ENCODE data around the gene NUDT14.

NUDT14 gene

DNA sequence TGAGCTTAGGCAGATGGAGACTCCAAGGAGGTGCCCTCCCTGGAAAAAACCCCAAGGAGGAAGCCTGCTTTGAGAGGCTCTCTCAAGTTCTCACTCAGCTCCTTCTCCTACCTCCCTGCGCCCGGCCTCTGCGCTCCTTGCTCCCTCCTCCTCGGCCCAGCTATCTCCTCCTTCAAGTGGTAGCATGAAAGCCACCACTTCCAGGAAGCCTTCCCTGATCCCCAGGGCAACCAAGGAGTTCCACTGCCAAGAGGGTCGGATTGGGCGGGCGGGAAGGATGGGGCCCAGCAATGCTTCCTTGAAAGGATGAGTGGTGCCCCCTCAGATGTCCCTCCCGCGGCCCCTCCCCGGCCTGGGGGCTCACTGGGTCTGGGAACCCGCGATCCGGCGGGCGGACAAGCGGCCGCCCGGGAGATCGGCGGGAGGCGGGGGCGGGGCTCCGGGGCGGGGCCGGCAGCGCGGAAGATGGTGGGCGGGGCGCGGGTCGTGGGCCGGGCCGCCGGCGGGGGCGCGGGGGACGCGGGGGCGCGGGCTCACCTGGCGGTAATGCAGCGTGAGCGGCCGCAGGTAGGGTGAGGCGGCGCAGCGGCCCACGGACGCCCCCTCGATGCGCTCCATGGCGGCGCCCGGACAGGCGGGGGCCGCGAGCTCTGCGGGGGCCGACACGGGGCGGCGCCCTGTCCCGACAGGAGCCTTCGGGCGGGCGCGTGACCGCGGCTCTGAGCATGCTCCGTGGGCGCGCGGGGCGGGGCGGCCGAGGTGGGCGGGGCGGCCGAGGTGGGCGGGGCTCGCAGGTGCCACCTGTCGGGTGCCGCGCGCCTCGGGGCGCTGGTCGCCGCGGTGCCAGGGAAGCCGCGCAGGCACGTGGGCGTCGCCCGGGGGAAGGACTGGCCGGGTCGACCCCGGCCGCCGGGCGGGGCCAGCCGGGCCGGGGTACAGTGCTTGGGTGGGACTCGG is at the start of gene NUDT14:
NUDT14 (minus strand) TSS at position 721 of the 957 bp plus-strand sequence; CDS start at position 618, 103 bp downstream.
- no peak within 1 kb of the TSS for H3K4me3 ChIP-seq (ENCODE audit: low read depth, low read length)
- no peak for DNase-seq (ENCODE audit: low read depth)
- TF ChIP-seq MYC (IDR thresholded peaks at IDR 0.05; ENCODE audit: low read depth, low read length) = no peak
- no peak for TF ChIP-seq POLR2A (IDR thresholded peaks at IDR 0.05; ENCODE audit: extremely low read depth, insufficient read length)
- TF ChIP-seq CTCF (IDR thresholded peaks at IDR 0.05; ENCODE audit: low read depth, low read length) = no peak
- TF ChIP-seq, protein P1, sequence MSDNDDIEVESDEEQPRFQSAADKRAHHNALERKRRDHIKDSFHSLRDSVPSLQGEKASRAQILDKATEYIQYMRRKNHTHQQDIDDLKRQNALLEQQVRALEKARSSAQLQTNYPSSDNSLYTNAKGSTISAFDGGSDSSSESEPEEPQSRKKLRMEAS (IDR thresholded peaks at IDR 0.05; ENCODE audit: low read depth, low read length) = no peak

DNA sequence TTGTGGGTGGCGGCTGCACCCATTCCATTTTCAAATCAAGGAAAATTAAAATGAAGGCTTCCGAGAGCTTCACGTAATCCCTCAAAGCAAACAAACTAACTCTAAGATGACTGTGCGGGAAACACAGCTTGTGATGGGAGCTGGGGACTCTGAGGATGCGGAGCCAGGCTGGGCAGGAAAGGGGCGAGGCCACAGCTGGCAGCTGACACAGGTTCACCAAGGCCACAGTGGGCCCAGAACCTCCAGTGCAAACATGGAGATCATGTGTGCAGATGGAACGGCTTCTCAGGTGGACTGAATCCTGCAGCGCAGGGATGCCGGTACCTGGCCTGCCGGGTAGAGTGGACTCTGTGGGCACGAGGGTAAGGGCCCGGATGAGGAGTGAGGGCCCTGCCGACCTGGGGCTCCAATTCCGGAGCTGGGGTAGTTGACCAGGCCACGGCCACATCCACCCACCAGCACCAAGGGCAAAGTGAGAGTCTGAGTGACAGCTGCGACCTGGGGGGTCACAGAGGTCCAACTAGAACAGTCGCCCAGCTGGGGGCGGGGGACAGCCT is 48.1 kb upstream of the NUDT14 start:
- no peak for DNase-seq (ENCODE audit: low read depth)
- H3K4me3 ChIP-seq (ENCODE audit: low read depth, low read length) = no peak overlapping the region
- TF ChIP-seq POLR2A (IDR thresholded peaks at IDR 0.05; ENCODE audit: extremely low read depth, insufficient read length) = no peak
- no peak for TF ChIP-seq CTCF (IDR thresholded peaks at IDR 0.05; ENCODE audit: low read depth, low read length)
- no peak for TF ChIP-seq MYC (IDR thresholded peaks at IDR 0.05; ENCODE audit: low read depth, low read length)
- TF ChIP-seq, protein P1 (IDR thresholded peaks at IDR 0.05; ENCODE audit: low read depth, low read length) = no peak

GRCh38 chr14:105228562-105228961 is 47.5 kb upstream of the NUDT14 start:
- TF ChIP-seq, protein P1 (IDR thresholded peaks at IDR 0.05; ENCODE audit: low read depth, low read length) = no peak
- TF ChIP-seq CTCF (IDR thresholded peaks at IDR 0.05; ENCODE audit: low read depth, low read length) (no peak), POLR2A (IDR thresholded peaks at IDR 0.05; ENCODE audit: extremely low read depth, insufficient read length) (no peak), MYC (IDR thresholded peaks at IDR 0.05; ENCODE audit: low read depth, low read length) (no peak)
- no peak for DNase-seq (ENCODE audit: low read depth)
- no peak overlapping the region for H3K4me3 ChIP-seq (ENCODE audit: low read depth, low read length)

DNA sequence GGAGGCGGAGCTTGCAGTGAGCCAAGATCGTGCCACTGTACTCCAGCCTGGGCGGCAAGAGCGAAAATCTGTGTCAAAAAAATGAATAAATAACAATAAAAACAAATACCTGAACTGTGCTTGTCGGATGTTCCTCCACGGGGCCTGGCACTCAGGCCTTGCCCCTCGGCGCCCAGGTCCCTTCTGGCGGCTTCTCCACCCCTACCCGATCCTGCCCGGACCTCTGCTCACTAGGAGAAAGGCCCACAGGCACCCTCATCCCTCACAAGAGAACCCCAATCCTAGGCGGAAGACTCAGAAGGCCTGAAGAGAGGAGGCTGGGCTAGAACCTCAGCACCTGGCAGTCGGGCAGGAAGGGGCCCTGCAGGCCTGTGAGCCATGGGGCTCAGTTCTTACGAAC is 46.2 kb upstream of the NUDT14 start:
- H3K4me3 ChIP-seq (ENCODE audit: low read depth, low read length) = no peak overlapping the region
- TF ChIP-seq, protein P1 (IDR thresholded peaks at IDR 0.05; ENCODE audit: low read depth, low read length) = no peak
- no peak for TF ChIP-seq POLR2A (IDR thresholded peaks at IDR 0.05; ENCODE audit: extremely low read depth, insufficient read length)
- no peak for TF ChIP-seq MYC (IDR thresholded peaks at IDR 0.05; ENCODE audit: low read depth, low read length)
- no peak for TF ChIP-seq CTCF (IDR thresholded peaks at IDR 0.05; ENCODE audit: low read depth, low read length)
- DNase-seq (ENCODE audit: low read depth) = no peak

DNA sequence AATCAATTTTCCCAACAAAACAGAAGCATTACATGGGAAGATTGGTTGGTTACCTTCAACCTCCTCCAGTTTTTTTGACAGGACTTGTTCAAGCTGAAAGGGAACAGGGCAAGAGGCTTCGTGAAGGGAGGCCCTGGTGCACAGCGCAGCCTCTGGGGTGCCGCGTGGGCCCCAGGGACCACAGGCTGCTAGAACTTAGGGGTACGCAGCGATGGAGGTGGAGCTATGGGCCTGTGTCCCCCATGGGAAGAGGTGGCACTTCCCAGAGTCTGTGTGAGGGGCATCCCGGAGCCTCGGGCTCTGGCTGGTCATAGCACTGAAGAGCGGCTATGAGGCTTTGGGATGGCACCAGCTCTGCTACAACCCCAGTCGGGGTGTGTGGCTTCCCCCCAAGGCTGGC is 45.1 kb upstream of the NUDT14 start:
- no peak for TF ChIP-seq CTCF (IDR thresholded peaks at IDR 0.05; ENCODE audit: low read depth, low read length)
- TF ChIP-seq, protein P1 (IDR thresholded peaks at IDR 0.05; ENCODE audit: low read depth, low read length) = no peak
- no peak for TF ChIP-seq POLR2A (IDR thresholded peaks at IDR 0.05; ENCODE audit: extremely low read depth, insufficient read length)
- no peak for TF ChIP-seq MYC (IDR thresholded peaks at IDR 0.05; ENCODE audit: low read depth, low read length)
- DNase-seq (ENCODE audit: low read depth) = no peak

More for the DNA sequence above, 45.1 kb upstream of the NUDT14 start:
- no peak overlapping the region for H3K4me3 ChIP-seq (ENCODE audit: low read depth, low read length)

Data from NB4 (cell line).